HG03354 (cell line): Measurements from ENCODE around the gene SPAG9.
A peak's percentile ranks its signal among the peaks of the same experiment; 100 is the strongest.

Source experiments
- ATAC-seq: cut with Tn5 transposase; IDR thresholded peaks from one replicate; pipeline ENCODE4 v1.9.1; 2021; ENCODE audit warnings: mild to moderate bottlenecking; ENCODE audit not compliant: unreplicated experiment, poor library complexity, severe bottlenecking

Gene SPAG9

DNA sequence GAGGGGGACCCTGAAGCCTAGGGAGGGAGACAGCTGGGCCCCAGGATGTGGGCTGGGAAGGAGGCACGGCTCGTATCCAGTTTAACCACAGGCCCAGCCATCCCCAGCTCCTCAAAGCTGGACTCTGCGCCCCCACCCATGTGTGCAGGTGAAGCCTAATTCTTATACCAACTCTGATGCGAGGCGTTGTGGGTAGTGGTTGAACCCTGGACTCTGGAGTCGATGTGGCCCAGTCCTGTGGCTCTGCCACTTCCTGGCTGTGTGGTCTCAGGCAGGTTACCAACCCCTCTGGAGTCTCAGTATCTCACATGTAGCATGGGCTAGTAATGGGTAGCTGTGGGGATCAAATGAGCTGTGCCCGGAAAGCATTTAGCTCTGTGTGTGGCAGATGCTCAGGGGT is 194.1 kb downstream of the SPAG9 start:
- ATAC-seq = no peak

DNA sequence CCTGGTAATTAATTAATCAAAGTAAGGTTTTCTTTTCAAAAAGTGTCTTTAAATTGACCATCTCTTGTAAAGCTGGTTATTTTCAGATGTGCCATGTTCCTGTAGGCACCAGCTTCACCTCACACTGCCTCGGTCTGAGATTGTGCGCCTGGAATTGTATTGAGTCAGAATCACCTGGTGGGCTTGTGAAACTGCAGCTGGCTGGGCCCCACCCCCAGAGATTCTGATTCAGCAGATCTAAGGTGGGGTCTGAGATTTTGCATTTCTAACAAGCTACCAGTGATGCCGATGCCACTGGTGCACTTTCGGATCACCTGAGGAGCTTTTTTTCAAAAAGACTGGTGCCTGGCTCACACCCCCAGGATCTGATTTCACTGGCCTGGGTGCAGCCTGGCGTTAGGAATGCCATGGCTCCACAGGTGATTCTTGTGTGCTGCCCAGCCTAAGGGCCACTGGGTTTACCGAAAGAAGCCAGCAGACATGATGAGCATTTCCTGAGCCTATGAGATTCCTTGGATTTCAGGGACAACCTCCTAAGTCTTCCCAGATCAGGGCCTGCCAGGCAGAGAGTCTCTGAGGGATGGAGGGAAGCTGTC is 195.3 kb downstream of the SPAG9 start:
- ATAC-seq = no peak

- no peak for ATAC-seq
Observed at GRCh38 chr17:50924800-50925199, 195.9 kb downstream of the SPAG9 start.

DNA sequence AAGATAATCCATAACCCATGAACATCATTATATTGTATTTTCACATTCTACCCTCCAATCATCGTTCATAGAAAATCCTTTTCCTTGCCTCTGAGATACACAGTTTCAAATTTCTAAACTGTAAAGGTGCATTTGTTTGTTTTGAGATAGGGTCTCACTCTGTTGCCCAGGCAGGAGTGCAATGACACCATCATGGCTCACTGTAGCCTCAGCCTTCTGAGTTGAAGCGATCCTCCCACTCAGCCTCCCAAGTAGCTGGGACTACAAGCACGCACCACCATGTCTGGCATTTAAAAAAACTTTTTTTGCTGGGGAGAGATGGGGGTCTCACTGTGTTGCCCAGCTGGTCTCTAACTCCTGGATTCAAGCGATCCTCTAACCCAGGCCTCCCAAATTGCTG is 196.4 kb downstream of the SPAG9 start:
- no peak for ATAC-seq

GRCh38 chr17:50923611-50924010 is 197.1 kb downstream of the SPAG9 start:
- no peak for ATAC-seq

DNA sequence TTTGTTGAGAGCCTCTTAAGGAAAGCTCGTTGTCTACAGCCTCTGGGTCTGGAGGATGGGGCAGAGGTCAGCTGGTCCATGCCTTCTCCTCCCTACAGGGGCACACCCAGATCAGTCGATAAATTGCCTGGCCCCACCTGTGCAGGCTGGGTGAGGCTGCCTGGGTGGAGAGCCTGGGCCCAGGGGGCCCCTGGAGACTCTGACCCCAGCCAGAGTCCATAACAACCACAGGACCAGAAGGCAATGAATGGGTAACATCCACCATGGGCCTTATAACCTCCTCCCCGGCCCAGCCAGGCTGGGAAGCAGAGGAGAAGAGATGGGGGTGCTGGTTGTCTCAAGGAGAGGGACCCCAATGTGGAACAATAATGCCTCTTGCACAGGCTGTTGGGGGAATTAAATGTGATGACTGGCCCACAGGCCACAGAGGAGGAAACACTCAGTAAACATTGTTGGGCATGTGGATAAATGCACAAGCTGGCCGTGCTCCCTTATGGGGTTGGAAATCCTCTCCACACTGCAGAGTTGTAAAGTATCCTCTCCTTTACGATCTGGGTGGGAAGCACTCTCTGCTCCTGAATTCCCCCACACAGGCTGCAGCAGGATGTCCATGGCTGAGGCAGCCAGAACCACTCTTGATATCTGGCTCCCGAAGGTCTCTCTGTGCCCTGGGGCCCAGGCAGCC is 197.8 kb downstream of the SPAG9 start:
- ATAC-seq = no peak

DNA sequence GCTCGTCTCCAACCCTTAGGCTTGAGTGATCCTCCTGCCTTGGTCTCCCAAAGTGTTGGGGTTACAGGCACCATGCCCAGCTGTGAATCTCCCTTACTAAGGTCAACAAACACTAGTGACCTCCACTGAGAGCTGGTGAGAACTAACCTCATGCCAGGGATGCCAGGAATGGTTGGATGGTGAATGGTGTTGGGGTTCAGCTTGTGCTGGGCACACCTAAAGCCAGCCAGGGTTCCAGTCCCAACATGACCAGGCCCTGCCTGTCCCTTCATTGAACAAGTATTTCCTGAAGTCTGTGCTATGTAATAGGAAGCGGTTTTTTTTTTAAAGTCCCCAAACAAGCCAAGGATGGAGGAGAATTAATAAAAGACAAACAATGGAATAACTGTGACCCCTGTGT is 198.6 kb downstream of the SPAG9 start:
- ATAC-seq = no peak

DNA sequence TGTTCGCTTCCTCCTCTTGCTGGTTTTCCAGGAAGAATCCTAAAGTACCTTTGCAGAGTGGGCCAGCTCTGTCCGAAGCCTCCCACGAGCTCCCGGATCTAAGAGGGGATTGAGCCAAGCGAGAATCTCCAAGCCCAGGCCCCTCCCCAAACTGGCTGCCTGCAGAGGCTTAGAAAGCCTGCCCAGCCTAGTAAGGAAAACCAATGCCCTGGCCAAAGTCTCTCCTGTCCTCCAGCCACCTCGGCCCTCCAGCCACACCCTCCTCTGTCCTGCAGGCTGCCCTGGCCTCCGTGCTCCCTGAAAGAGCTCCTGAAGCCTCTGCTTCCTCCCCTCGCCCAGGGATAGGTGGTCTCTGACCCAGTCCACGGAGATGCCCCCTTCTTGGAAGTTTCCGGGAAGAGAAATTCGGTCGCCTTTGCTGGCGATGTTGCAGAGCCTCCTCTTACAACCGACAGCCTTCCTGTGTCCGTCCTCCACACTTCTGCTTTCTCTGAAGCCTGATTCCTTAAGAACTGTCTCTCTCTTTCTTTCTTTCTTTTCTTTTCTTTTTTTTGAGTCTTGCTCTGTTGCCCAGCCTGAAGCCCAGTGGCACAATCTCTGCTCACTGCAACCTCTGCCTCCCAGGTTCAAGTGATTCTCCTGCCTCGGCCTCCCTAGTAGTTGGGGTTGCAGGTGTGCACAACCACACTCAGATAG is 199.6 kb downstream of the SPAG9 start:
- no peak for ATAC-seq

DNA sequence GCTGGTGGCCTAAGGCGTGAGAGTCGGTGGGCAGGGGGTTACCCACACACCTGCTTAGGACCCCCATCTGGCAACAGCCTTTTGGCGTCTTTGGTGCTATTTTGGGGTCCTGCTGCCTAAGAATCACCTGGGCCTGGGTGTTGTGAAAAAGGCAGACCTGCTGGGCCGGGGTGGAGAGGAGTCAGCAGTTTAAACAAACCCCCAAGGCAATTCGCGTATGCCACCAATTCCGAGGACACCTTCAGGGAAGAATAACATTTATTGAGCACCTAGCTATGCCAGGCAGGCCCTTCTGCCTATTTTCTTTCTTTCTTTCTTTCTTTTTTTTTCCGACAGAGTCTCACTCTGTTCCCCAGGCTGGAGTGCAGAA is 200.6 kb downstream of the SPAG9 start:
- ATAC-seq = no peak

DNA sequence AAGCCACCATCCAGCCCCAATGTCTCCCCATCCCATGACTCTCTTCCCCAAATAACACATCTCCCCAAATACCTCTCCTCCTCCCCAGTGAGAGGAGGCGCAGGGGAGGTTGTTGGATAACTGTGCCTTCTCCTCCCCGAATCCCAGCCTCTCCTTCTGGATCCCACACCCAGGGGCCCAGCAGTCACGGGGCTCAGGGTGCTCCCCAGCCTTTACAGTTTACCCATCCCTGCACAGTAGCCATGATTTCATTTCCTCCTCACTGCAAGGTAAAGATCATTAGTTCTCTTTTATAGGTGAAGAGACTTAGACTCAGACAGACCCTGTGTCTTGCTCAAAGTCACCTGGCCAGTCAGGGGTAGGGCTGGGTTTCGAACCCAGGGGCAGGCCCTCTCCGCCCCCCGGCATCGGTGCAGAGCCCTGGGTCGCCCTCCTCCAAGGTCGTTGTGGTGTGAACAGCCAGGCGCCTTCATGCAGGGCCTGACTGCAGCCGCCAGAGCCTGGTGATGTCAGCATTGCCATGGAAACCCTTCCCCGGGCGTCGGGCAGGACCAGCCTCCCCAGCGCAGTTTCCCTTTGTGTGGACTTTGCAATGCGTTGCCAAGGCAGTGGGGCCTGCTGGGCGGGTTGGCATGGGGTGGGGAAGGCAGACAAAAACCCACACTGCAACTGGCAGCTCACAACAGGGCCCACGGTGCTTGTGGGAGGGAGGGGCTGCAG is 201.2 kb downstream of the SPAG9 start:
- ATAC-seq = peak; percentile 66

DNA sequence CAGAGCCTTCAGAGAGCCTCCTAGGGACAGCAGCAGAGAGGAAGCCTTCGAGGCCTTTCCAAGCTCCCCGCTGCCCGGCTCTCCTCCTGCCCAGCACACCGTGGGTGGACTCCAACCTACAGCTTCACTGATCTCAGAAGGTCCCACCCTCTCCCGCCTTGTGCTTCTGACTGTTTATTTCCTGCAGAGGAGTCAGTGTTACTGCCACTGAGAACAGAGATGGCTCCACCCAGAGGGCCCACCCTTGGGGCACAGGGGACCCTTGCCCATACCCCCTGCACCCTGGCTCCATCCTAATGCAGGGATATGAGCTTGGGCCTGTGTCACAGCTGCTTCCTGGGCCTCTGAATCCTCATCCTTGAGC is 201.8 kb downstream of the SPAG9 start:
- no peak for ATAC-seq

DNA sequence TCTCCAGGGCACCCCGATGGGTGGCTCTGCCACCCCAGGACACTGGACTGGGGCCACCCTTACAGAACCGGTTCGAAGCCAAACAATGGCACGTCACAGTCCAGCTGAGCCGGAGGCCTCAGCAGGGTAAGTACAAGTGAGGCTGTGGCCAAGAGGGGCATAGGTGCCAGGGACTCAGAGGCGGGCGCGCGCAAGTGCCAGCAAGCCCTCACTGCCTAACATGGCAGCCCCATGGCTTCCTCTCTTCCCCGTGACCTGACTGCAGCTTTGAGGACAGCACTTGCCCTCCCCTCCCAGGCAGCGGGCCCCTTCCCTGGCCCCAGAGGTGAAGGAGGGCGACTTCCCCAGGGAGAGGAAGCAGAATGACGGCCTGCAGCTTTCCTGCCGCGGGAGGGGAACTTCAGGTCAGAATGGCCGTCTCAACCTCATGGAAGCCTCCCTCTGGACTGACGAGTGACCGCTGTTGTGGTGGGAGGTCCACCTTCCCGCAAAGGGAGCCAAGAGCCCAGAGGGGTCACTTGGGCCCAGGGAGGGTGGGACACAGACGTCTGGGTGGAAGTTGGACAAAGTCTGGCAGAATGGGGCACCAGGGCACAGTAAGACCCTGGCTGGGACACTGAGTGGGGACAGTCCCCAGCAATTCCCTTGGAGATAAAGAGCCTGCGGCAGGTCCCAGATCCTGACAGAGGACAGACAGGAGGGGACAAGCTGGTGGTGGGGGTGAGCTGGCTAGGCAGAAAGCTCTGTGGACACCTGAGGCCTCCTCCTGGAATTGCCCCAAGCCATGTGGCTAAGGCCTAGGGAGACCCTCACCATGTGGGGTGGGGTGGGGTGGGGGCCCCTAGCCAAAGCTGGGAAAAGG is 202.4 kb downstream of the SPAG9 start:
- no peak for ATAC-seq

- no peak for ATAC-seq
Observed at GRCh38 chr17:50917418-50917743, 203.3 kb downstream of the SPAG9 start.

- no peak for ATAC-seq
Observed at GRCh38 chr17:50916708-50917417, 203.8 kb downstream of the SPAG9 start.

GRCh38 chr17:50916026-50916707 is 204.5 kb downstream of the SPAG9 start:
- no peak for ATAC-seq

GRCh38 chr17:50914505-50915063 is 206.1 kb downstream of the SPAG9 start:
- ATAC-seq = no peak

DNA sequence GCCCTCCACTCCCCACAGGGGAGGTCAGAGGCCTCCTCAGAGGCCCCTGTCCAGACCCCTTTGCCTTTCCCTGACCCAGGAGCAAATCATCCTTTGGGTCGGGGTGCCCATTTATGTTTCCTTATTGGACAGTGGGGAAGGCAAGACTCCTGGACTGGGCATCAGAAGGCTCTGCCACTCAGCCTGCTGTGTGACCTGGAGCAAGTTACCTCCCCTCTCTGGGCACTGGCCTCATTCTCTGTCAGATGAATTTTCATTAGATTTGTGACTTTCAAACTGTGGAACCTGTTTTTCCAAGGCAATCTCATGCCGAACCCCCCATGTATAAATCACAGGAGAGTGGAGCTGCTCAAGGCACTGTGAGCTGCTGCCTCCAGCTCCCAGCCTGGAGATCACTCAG is 207.5 kb downstream of the SPAG9 start:
- ATAC-seq = no peak
